ENCODE measurements around the gene MED15. TPM values are rescaled to one million over a fixed set of nuclear protein-coding genes. Genes with fewer than 3 reads are reported as not detected.

MED15 gene
- total and polyA plus RNA-seq, 10 of the 15 experiments (the other 5 are each of a cell fraction or from before 2014, with no cell fraction given), result 1.4 to 75.2 (median 26.9) TPM

GRCh38 chr22:20591295-20591645 lies 83.9 kb downstream of the MED15 start:
- no peak overlapping the region for H3K4me2 ChIP-seq (ENCODE audit: control insufficient read depth, insufficient read depth)
- in situ Hi-C loops (cut with MboI) (no loop called here), intact Hi-C loops (cut with micrococcal nuclease; ENCODE audit: unreplicated experiment) (no loop called here)
- no peaks in the 10 kb centered on the region for H4K20me1 ChIP-seq (ENCODE audit: control insufficient read depth, insufficient read depth)
- BruUV-seq (replicated peaks), result no TSS peak
- H3K27ac ChIP-seq (ENCODE audit: control insufficient read depth, insufficient read depth), result no peak overlapping the region
- RAD21 ChIA-PET (ENCODE audit: unreplicated experiment), result no interaction called here
- SMC1A ChIA-PET (ENCODE audit: uncharacterized antibody, unreplicated experiment), result no interaction called here
- TF ChIP-seq MEF2A (IDR thresholded peaks at IDR 0.05; ENCODE audit: insufficient read depth, low read depth, low read length) (no peak), IRF5 (IDR thresholded peaks at IDR 0.05; ENCODE audit: borderline replicate concordance) (no peak), BCL3 (IDR thresholded peaks at IDR 0.05; ENCODE audit: borderline replicate concordance, insufficient read depth, low read depth, low read length, poor library complexity, severe bottlenecking) (no peak), MTA3 (IDR thresholded peaks at IDR 0.05; ENCODE audit: borderline replicate concordance, low read length) (no peak), KAT2A (conservative IDR thresholded peaks at IDR 0.05; ENCODE audit: control insufficient read depth, low read depth, low read length) (no peak), IRF3 (IDR thresholded peaks at IDR 0.05) (no peak)
- H3K9me3 ChIP-seq (replicated peaks; ENCODE audit: control insufficient read depth, insufficient read depth, low read length), result no peaks in the 10 kb centered on the region
- CTCF ChIA-PET, result interaction anchor here (1.6 kb wide), 1 partner anchor 28 kb away, joined by 4 read pairs; no protein-coding TSS in a partner anchor
- H2AFZ ChIP-seq (ENCODE audit: control insufficient read depth, low read depth, low read length), result no peak overlapping the region
- peaks cover 0 to 6% of the 10 kb centered on the region in 2 experiments; a peak in 3 of 4 replicates for H3K36me3 ChIP-seq (ENCODE audit: control insufficient read depth in 2 of 2, insufficient read depth in 2 of 2, low read length in 1 of 2)
- no peaks in the 10 kb centered on the region for H3K4me1 ChIP-seq (ENCODE audit: control insufficient read depth, insufficient read depth, low read length)
- H3K27me3 ChIP-seq (replicated peaks in 1 of 2; ENCODE audit: control insufficient read depth in 2 of 2, insufficient read depth in 2 of 2, low read length in 1 of 2), result no peaks in the 10 kb centered on the region
- FAIRE-seq (no peak), DNase-seq (ENCODE audit: low read depth, low spot score) (no peak), ATAC-seq (no peak)
- POLR2A ChIA-PET, result no interaction called here
- no peak overlapping the region for H3K9ac ChIP-seq (ENCODE audit: control insufficient read depth, insufficient read depth, low read length)
- H3K79me2 ChIP-seq (ENCODE audit: control insufficient read depth, insufficient read depth, low read length), result no peaks in the 10 kb centered on the region
- WGBS (ENCODE audit: insufficient coverage, insufficient replicate concordance, low lambda C conversion rate, missing lambda C conversion rate), result 82% methylated on average over 10 of the region's 10 CpGs
- no peak overlapping the region for H3K4me3 ChIP-seq

Measured in GM12878 (cell line).